Ovary (tissue), 9 donors: ENCODE data around the gene SFTA2. TPM values are rescaled to one million over a fixed set of nuclear protein-coding genes. Genes with fewer than 3 reads are reported as not detected.

Experiments
- DNase-seq, 5 donors: peaks; one replicate each; pipeline ENCODE4 v3.0.0-alpha.2; 2019 to 2020
- H3K27ac ChIP-seq, 2 donors: fragments of 200-600 bp; one replicate each; pipeline versions ENCODE4 v1.5.1 to v1.8.0; 2019 to 2022
- H3K27me3 ChIP-seq: fragments of 200-600 bp; one replicate; pipeline ENCODE4 v1.8.0; 2022
- H3K36me3 ChIP-seq: fragments of 200-600 bp; sonication (generic); one replicate; pipeline ENCODE4 v1.5.1; 2019
- H3K4me1 ChIP-seq: one replicate; pipeline ENCODE4 v1.8.1; 2013; ENCODE audit warnings: mild to moderate bottlenecking, moderate library complexity; ENCODE audit not compliant: insufficient read depth
- H3K4me3 ChIP-seq: fragments of 200-600 bp; sonication (generic); one replicate; pipeline ENCODE4 v1.5.1; 2017
- H3K9me3 ChIP-seq, 2 donors: fragments of 200-600 bp in 1 of 2; sonication (generic) in 1 of 2; one replicate each; pipeline versions ENCODE4 v1.5.1 to v1.8.1; 2013 to 2019; ENCODE audit warnings: mild to moderate bottlenecking in 1 of 2, moderate library complexity in 1 of 2
- CTCF ChIP-seq, 3 donors: fragments of 450-650 bp in 2 of 3; fragments of 200-600 bp in 1 of 3; IDR thresholded peaks; one replicate each; pipeline versions ENCODE4 v1.5.1 to v1.8.0; 2016 to 2022; ENCODE audit warnings: antibody characterized with exemption in 3 of 3, mild to moderate bottlenecking in 1 of 3
- EP300 ChIP-seq: sonication (generic); formaldehyde crosslinking; IDR thresholded peaks from one replicate; pipeline ENCODE4 v1.6.1; 2017; ENCODE audit warnings: antibody characterized with exemption
- POLR2A ChIP-seq: fragments of 450-650 bp; IDR thresholded peaks from one replicate; pipeline ENCODE4 v1.6.1; 2017; ENCODE audit warnings: antibody characterized with exemption, mild to moderate bottlenecking, moderate library complexity
- WGBS, 3 donors: extraction: QIAGEN DNeasy Blood & Tissue Kit in 1 of 3; methylation state at CpG; one replicate each; pipeline versions ENCODE4 v1.1.5 to v1.1.7; 2013 to 2017; 5-methylcytosine and 5-hydroxymethylcytosine counted together
- intact Hi-C, 4 donors: fragments of 100-400 bp; cut with DNase I; formaldehyde crosslinking; loops; one replicate each; pipeline versions ENCODE4 v1.11.0 to v1.15.1; 2022 to 2023
- polyA plus RNA-seq, 2 donors: library from polyadenylated mRNA; stranded (reverse); fragments of 200-250 nt in 1 of 2; fragments of 350-450 nt in 1 of 2; fragmentation: Illumina TruSeq in 1 of 2; extraction: RNeasy Lipid Tissue Mini Kit (QIAGEN cat#74804) in 1 of 2; gene quantifications; one replicate each; pipeline ENCODE4 v1.2.3, GENCODE V29; 2013 to 2014
- total RNA-seq, 7 donors: library from RNA; depleted of rRNA in 2 of 7; stranded (reverse); fragments of >200 nt in 2 of 7; fragmentation: NEBNext Ultra II Directional in 3 of 7; extraction: Animal tissue kit (Norgen Biotek cat#: 25700) in 3 of 7; gene quantifications; one replicate each; pipeline versions ENCODE4 v1.1.0 to v1.2.4, GENCODE V29; 2016 to 2023
- donor health status: DM: no; HTN: no; CAD: no; lungs with moderate emphysema.
- donor health status: DM: no; HTN: no; CAD: no.
- donor health status: Bipolar disorder and iron deficiency.
- donor health status: DM: yes; HTN: yes; CAD: no.
- donor health status: DM: no; HTN: no; CAD: no.
- donor health status: DM: yes; HTN: yes; CAD: no.

SFTA2 gene
- total and polyA plus RNA-seq, 9 donors: 0.80 to 3.1 (median 0.82) TPM; not detected in 6

- Histone ChIP-seq H3K9me3 (no peaks in the 10 kb centered on the region), H3K4me3 (peak within 1 kb of the TSS; percentile 82), H3K27me3 (no peaks in the 10 kb centered on the region), H3K4me1 (peaks cover 16% of the 10 kb centered on the region), H3K36me3 (no peaks in the 10 kb centered on the region), H3K27ac (peak within 1 kb of the TSS; percentile 87 to 97)
- DNase-seq: peak; percentile 89 to 94 (median 92)
- intact Hi-C loops: loop anchor here in 3 of 4 donors (5.0 to 10.0 kb wide), 3 partner anchors 139 to 199 kb away; partner anchors contain the start of genes FLOT1 (in 3 of the 3), IER3 (in 3 of the 3) and PPP1R18 (in 2 of the 3)
- WGBS, 3 donors: 9 to 17% (median 10%) methylated on average over 30 to 62 of the region's 62 CpGs
- TF ChIP-seq POLR2A: peak; percentile 29
- TF ChIP-seq EP300: no peak
Measured at GRCh38 chr6:30883685-30884520, 48.1 kb downstream of the SFTA2 start, which contains the start of gene DDR1. Gene DDR1, plus strand, starts transcription at chr6:30884519. Its CDS starts 4,211 bp downstream, at chr6:30888730.

- H3K27ac ChIP-seq: peak overlapping the region; percentile 87 to 97
- peak overlapping the region; percentile 82 for H3K4me3 ChIP-seq
- WGBS, 3 donors: 53 to 63% (median 54%) methylated on average over 13 to 15 of the region's 15 CpGs
- H3K4me1 ChIP-seq: peaks cover 16% of the 10 kb centered on the region
- DNase-seq: peak; percentile 56 to 65 (median 62)
- no peaks in the 10 kb centered on the region for H3K27me3 ChIP-seq
- no peaks in the 10 kb centered on the region for H3K36me3 ChIP-seq
- intact Hi-C loops: loop anchor here in 3 of 4 donors (5.0 to 10.0 kb wide), 3 partner anchors 138 to 198 kb away; partner anchors contain the start of genes FLOT1 (in 3 of the 3), IER3 (in 3 of the 3) and PPP1R18 (in 2 of the 3)
- TF ChIP-seq CTCF (IDR thresholded peaks at IDR 0.05) (no peak), EP300 (no peak), POLR2A (no peak)
- no peaks in the 10 kb centered on the region for H3K9me3 ChIP-seq
Measured at GRCh38 chr6:30882759-30883684, 48.9 kb downstream of the SFTA2 start.

GRCh38 chr6:30882204-30882758 is 49.7 kb downstream of the SFTA2 start:
- peak in 3 of 5 donors; percentile 51 to 59 (median 51) for DNase-seq

More at GRCh38 chr6:30882204-30882758, 49.7 kb downstream of the SFTA2 start:
- intact Hi-C loops: loop anchor here in 3 of 4 donors (5.0 to 10.0 kb wide), 3 partner anchors 137 to 197 kb away; partner anchors contain the start of genes FLOT1 (in 3 of the 3), IER3 (in 3 of the 3) and PPP1R18 (in 2 of the 3)
- TF ChIP-seq CTCF (IDR thresholded peaks at IDR 0.05) (no peak), EP300 (no peak), POLR2A (no peak)
- Histone ChIP-seq H3K4me3 (no peak overlapping the region), H3K27me3 (no peaks in the 10 kb centered on the region), H3K4me1 (peaks cover 17% of the 10 kb centered on the region), H3K27ac (peak overlapping the region; percentile 87 to 97), H3K36me3 (no peaks in the 10 kb centered on the region), H3K9me3 (no peaks in the 10 kb centered on the region)
- 25 to 36% (median 31%) methylated on average over 8 of the region's 8 CpGs for WGBS, 3 donors
